H1 (cell line): ENCODE data around the gene AKAP9. TPM values are rescaled to one million over a fixed set of nuclear protein-coding genes. Genes with fewer than 3 reads are reported as not detected.
"Not testable (repeated sequence)": the region's sequence is repeated elsewhere in the genome, so short reads cannot be mapped to it uniquely, and the experiment has no call there.

ENCODE experiments used
- CTCF ChIA-PET: fragments of 300-600 bp; sonication (Branson Sonifier 250); formaldehyde crosslinking; loops from one replicate; lab custom pipeline; 2021; ENCODE audit not compliant: partially characterized antibody; lab: Charles Lee
- POLR2A ChIA-PET: fragments of 300-600 bp; sonication (Branson Sonifier 250); formaldehyde crosslinking; loops from one replicate; lab custom pipeline; 2021; ENCODE audit warnings: inconsistent platforms; ENCODE audit not compliant: partially characterized antibody; lab: Charles Lee
- DNase-seq, 2 experiments: peaks; one replicate each; pipeline versions ENCODE4 v3.0.0 to v3.0.0-alpha.2; 2010 to 2022; ENCODE audit warnings: low spot score in 2 of 2, low read depth in 1 of 2, mixed read lengths in 1 of 2
- FAIRE-seq: peaks from 2 replicates; lab custom pipeline; 2011; peaks lifted over from hg19 to GRCh38; lab: Jason Lieb, UNC
- H2AFZ ChIP-seq: 2 replicates; pipeline ENCODE4 v1.8.1; 2012; ENCODE audit warnings: low read length, inconsistent platforms
- H2AK5ac ChIP-seq: 2 replicates; pipeline ENCODE4 v1.6.1; 2013; ENCODE audit warnings: low read depth, low read length
- H2BK120ac ChIP-seq: replicated peaks from 2 replicates; pipeline ENCODE3; 2013; ENCODE audit warnings: low read depth, low read length, inconsistent platforms
- H2BK12ac ChIP-seq: 2 replicates; pipeline ENCODE4 v1.6.1; 2013; ENCODE audit warnings: low read depth, low read length
- H2BK15ac ChIP-seq: 2 replicates; pipeline ENCODE4 v1.6.1; 2013; ENCODE audit warnings: low read length
- H2BK20ac ChIP-seq: 2 replicates; pipeline ENCODE4 v1.6.1; 2013; ENCODE audit warnings: low read length
- H2BK5ac ChIP-seq: 2 replicates; pipeline ENCODE4 v1.6.1; 2013; ENCODE audit warnings: low read depth, low read length
- H3K14ac ChIP-seq: 2 replicates; pipeline ENCODE4 v1.6.1; 2013; ENCODE audit warnings: inconsistent platforms; ENCODE audit not compliant: insufficient read length
- H3K18ac ChIP-seq: 2 replicates; pipeline ENCODE4 v1.6.1; 2013; ENCODE audit warnings: low read length; ENCODE audit errors: extremely low read depth
- H3K23ac ChIP-seq: 2 replicates; pipeline ENCODE4 v1.6.1; 2013; ENCODE audit warnings: inconsistent platforms; ENCODE audit not compliant: insufficient read length
- H3K23me2 ChIP-seq: 2 replicates; pipeline ENCODE4 v1.6.1; 2013; ENCODE audit warnings: low read depth, low read length
- H3K27ac ChIP-seq: 2 replicates; pipeline ENCODE4 v1.6.1; 2011; ENCODE audit warnings: low read depth, low read length, inconsistent platforms
- H3K27me3 ChIP-seq, 4 experiments: replicated peaks in 1 of 4; 1 replicate in 1 of 4; 2 replicates in 3 of 4; pipeline versions ENCODE4 v1.6.1 to v1.8.1; 2011 to 2013; ENCODE audit warnings: low read length in 3 of 4, mild to moderate bottlenecking in 3 of 4, inconsistent platforms in 2 of 4, mixed read lengths in 2 of 4, moderate library complexity in 1 of 4; ENCODE audit not compliant: control insufficient read depth in 3 of 4, insufficient read depth in 3 of 4; ENCODE audit errors: extremely low read depth in 1 of 4
- H3K36me3 ChIP-seq, 4 experiments: 2 replicates each; pipeline versions ENCODE4 v1.6.1 to v1.8.1; 2011 to 2013; ENCODE audit warnings: mild to moderate bottlenecking in 4 of 4, low read length in 3 of 4, moderate library complexity in 2 of 4, control low read depth in 1 of 4, inconsistent platforms in 1 of 4; ENCODE audit not compliant: insufficient read depth in 4 of 4, control insufficient read depth in 2 of 4
- H3K4ac ChIP-seq: replicated peaks from 2 replicates; pipeline ENCODE3; 2013; ENCODE audit warnings: low read length, low read depth, mixed read lengths, inconsistent platforms; ENCODE audit not compliant: insufficient read length
- H3K4me1 ChIP-seq, 4 experiments: replicated peaks in 1 of 4; 1 replicate in 1 of 4; 2 replicates in 3 of 4; pipeline versions ENCODE4 v1.6.1 to v1.8.1; 2011 to 2013; ENCODE audit warnings: low read length in 3 of 4, inconsistent platforms in 2 of 4, mixed read lengths in 1 of 4; ENCODE audit not compliant: insufficient read depth in 4 of 4, control insufficient read depth in 3 of 4
- H3K4me2 ChIP-seq, 2 experiments: 2 replicates each; pipeline versions ENCODE4 v1.6.1 to v1.8.1; 2011 to 2013; ENCODE audit warnings: low read depth in 2 of 2, low read length in 2 of 2, control low read depth in 1 of 2, inconsistent platforms in 1 of 2, mild to moderate bottlenecking in 1 of 2; ENCODE audit not compliant: insufficient read depth in 1 of 2
- H3K4me3 ChIP-seq, 4 experiments: fragments of 200-600, 300-600 bp in 1 of 4; sonication (generic), shearing (Covaris generic), sonication (Bioruptor Twin) in 1 of 4; 2 replicates each; pipeline versions ENCODE4 v1.5.1 to v1.8.1; 2011 to 2016; ENCODE audit warnings: low read length in 4 of 4, low read depth in 3 of 4, control low read depth in 2 of 4, inconsistent platforms in 2 of 4, mild to moderate bottlenecking in 2 of 4, mixed read lengths in 1 of 4, moderate library complexity in 1 of 4; ENCODE audit not compliant: insufficient read depth in 2 of 4; ENCODE audit errors: extremely low read depth in 1 of 4
- H3K56ac ChIP-seq: replicated peaks from 2 replicates; pipeline ENCODE3; 2013; ENCODE audit warnings: low read depth, mild to moderate bottlenecking, mixed read lengths, low read length, inconsistent platforms; ENCODE audit not compliant: insufficient read length
- H3K79me1 ChIP-seq: 2 replicates; pipeline ENCODE4 v1.6.1; 2013; ENCODE audit warnings: low read depth, low read length, control low read depth
- H3K79me2 ChIP-seq, 2 experiments: 2 replicates each; pipeline versions ENCODE4 v1.6.1 to v1.8.1; 2012 to 2013; ENCODE audit warnings: low read length in 2 of 2, mild to moderate bottlenecking in 2 of 2, inconsistent platforms in 1 of 2; ENCODE audit not compliant: insufficient read depth in 2 of 2, control insufficient read depth in 1 of 2
- H3K9ac ChIP-seq, 4 experiments: replicated peaks in 1 of 4; 1 replicate in 1 of 4; 2 replicates in 3 of 4; pipeline versions ENCODE4 v1.6.1 to v1.8.1; 2011 to 2013; ENCODE audit warnings: low read depth in 3 of 4, low read length in 3 of 4, control low read depth in 2 of 4, mild to moderate bottlenecking in 2 of 4, moderate library complexity in 2 of 4, inconsistent platforms in 1 of 4; ENCODE audit errors: extremely low read depth in 1 of 4
- H3K9me3 ChIP-seq, 2 experiments: 2 replicates each; pipeline versions ENCODE4 v1.6.1 to v1.8.1; 2012 to 2013; ENCODE audit warnings: mild to moderate bottlenecking in 2 of 2, moderate library complexity in 2 of 2, control low read depth in 1 of 2, inconsistent platforms in 1 of 2, low read depth in 1 of 2, low read length in 1 of 2, mixed read lengths in 1 of 2; ENCODE audit not compliant: insufficient read depth in 2 of 2
- H4K20me1 ChIP-seq, 2 experiments: replicated peaks in 1 of 2; 2 replicates each; pipeline versions ENCODE3 to v1.8.1; 2011 to 2013; ENCODE audit warnings: inconsistent platforms in 2 of 2, low read length in 2 of 2, mild to moderate bottlenecking in 1 of 2; ENCODE audit not compliant: insufficient read depth in 2 of 2, control insufficient read depth in 1 of 2
- H4K5ac ChIP-seq: 2 replicates; pipeline ENCODE4 v1.6.1; 2013; ENCODE audit warnings: low read length, low read depth, mixed read lengths, inconsistent platforms; ENCODE audit not compliant: insufficient read length
- H4K8ac ChIP-seq: 2 replicates; pipeline ENCODE4 v1.8.0; 2013; ENCODE audit warnings: mild to moderate bottlenecking, moderate library complexity, low read length, inconsistent platforms; ENCODE audit not compliant: insufficient read depth; ENCODE audit errors: extremely low read depth
- H4K91ac ChIP-seq: replicated peaks from 2 replicates; pipeline ENCODE3; 2013; ENCODE audit warnings: low read length, mixed read lengths, inconsistent platforms; ENCODE audit not compliant: insufficient read length
- WGBS, 2 experiments: shearing (Covaris generic) in 1 of 2; methylation state at CpG; one replicate each; pipeline versions ENCODE4 v1.1.6 to v1.1.7; 2013 to 2015; ENCODE audit warnings: low lambda C conversion rate in 2 of 2, mixed read lengths in 2 of 2, inconsistent platforms in 1 of 2, low coverage in 1 of 2, missing lambda C conversion rate in 1 of 2; ENCODE audit not compliant: insufficient replicate concordance in 2 of 2, insufficient coverage in 1 of 2, insufficient read length in 1 of 2; ENCODE audit errors: extremely low coverage in 1 of 2, missing lambda C conversion rate in 1 of 2; 5-methylcytosine and 5-hydroxymethylcytosine counted together
- polyA plus RNA-seq, 7 experiments: library from polyadenylated mRNA; depleted of rRNA in 3 of 7; stranded (reverse) in 5 of 7; unstranded in 2 of 7; fragments of >200 nt in 5 of 7; fragments of 200-250 nt in 2 of 7; gene quantifications; 1 replicate in 5 of 7; 2 replicates in 1 of 7; 4 replicates in 1 of 7; pipeline versions ENCODE4 v1.2.1 to v1.2.3, GENCODE V29; 2011 to 2013; ENCODE audit warnings: missing spikeins in 2 of 7, mixed read lengths in 2 of 7
- total RNA-seq: library from RNA; stranded (reverse); fragmentation: NEBNext Ultra II Directional; extraction: Animal tissue kit (Norgen Biotek cat#: 25700); gene quantifications from 2 replicates; pipeline ENCODE4 v1.2.1, GENCODE V29; 2021

The AKAP9 gene
- total and polyA plus RNA-seq, 2 of the 8 experiments (the other 6 are each of a cell fraction or from before 2014, with no cell fraction given) = 6.2 to 26.3 TPM

DNA sequence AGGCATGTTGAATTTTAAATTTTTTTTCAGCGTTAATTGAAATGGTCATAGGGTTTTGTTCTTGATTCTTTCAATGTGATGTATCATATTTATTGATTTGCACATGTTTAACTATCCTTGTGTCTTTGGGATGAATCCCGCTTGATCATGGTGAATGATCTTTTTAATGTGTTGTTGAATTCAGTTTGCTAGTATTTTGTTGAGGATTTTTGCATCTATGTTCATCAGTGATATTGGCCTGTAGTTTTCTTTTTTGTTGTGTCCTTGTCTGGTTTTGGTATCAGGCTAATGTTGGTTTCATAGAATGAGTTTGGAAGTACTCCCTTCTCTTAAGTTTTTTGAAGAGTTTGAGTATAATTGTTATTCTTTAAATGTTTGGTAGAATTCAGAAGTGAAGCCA, 26.9 kb downstream of the AKAP9 start:
- H2AK5ac ChIP-seq, H3K36me3 ChIP-seq, H3K23ac ChIP-seq, H2BK12ac ChIP-seq, POLR2A ChIA-PET, CTCF ChIA-PET, H3K4ac ChIP-seq, H3K9me3 ChIP-seq, H2BK120ac ChIP-seq, H2BK5ac ChIP-seq, H3K27me3 ChIP-seq, H3K27ac ChIP-seq, H4K8ac ChIP-seq, FAIRE-seq, H4K20me1 ChIP-seq, DNase-seq, H3K4me3 ChIP-seq, H3K18ac ChIP-seq, H3K14ac ChIP-seq, H3K23me2 ChIP-seq, H2BK15ac ChIP-seq, H3K9ac ChIP-seq, H3K4me1 ChIP-seq, H2BK20ac ChIP-seq, H4K91ac ChIP-seq, H3K56ac ChIP-seq, H4K5ac ChIP-seq, H2AFZ ChIP-seq, H3K4me2 ChIP-seq, H3K79me1 ChIP-seq: not testable (repeated sequence)
- peaks cover 0 to 51% of the 10 kb centered on the region in 2 experiments; a peak in 2 of 4 replicates for H3K79me2 ChIP-seq
- WGBS, 2 experiments = 89% methylated on average over 2 of the region's 2 CpGs; no CpG with 5 or more reads in 1 of the 2 experiments
